Measurements from ENCODE around the gene AGRN.
"Not testable (repeated sequence)": the region's sequence is repeated elsewhere in the genome, so short reads cannot be mapped to it uniquely, and the experiment has no call there.

AGRN gene

GRCh38 chr1:999725-1000356 is 20.1 kb upstream of the AGRN start, which contains the start of gene HES4:
Gene HES4, minus strand, starts transcription at chr1:1000097. Its CDS starts 124 bp downstream, at chr1:999973.
- in situ Hi-C loops (cut with MboI; ENCODE audit: low sequenced_read_pairs): no loop called here

- in situ Hi-C loops (cut with MboI; ENCODE audit: low sequenced_read_pairs): no loop called here
These were observed 19.4 kb upstream of the AGRN start for GRCh38 chr1:1000357-1001056.

- in situ Hi-C loops (cut with MboI; ENCODE audit: low sequenced_read_pairs): no loop called here
These were observed 18.7 kb upstream of the AGRN start for GRCh38 chr1:1001057-1001783.

- in situ Hi-C loops (cut with MboI; ENCODE audit: low sequenced_read_pairs): no loop called here
These were observed 16.1 kb upstream of the AGRN start for GRCh38 chr1:1003618-1004419.

GRCh38 chr1:1004420-1004779 is 15.5 kb upstream of the AGRN start:
- in situ Hi-C loops (cut with MboI; ENCODE audit: low sequenced_read_pairs): no loop called here

- in situ Hi-C loops (cut with MboI; ENCODE audit: low sequenced_read_pairs): no loop called here
These were observed 14.9 kb upstream of the AGRN start for GRCh38 chr1:1004780-1005697.

GRCh38 chr1:1005774-1006304 is 14.1 kb upstream of the AGRN start:
- in situ Hi-C loops (cut with MboI; ENCODE audit: low sequenced_read_pairs): no loop called here

GRCh38 chr1:1006305-1007159 is 13.4 kb upstream of the AGRN start:
- in situ Hi-C loops (cut with MboI; ENCODE audit: low sequenced_read_pairs): no loop called here

GRCh38 chr1:1010131-1010530 is 9.8 kb upstream of the AGRN start:
- in situ Hi-C loops (cut with MboI; ENCODE audit: low sequenced_read_pairs): not testable (repeated sequence)

- in situ Hi-C loops (cut with MboI; ENCODE audit: low sequenced_read_pairs): no loop called here
These were observed 8.4 kb upstream of the AGRN start for GRCh38 chr1:1011396-1011949.

GRCh38 chr1:1012736-1013104 is 7.2 kb upstream of the AGRN start:
- in situ Hi-C loops (cut with MboI; ENCODE audit: low sequenced_read_pairs): not testable (repeated sequence)

GRCh38 chr1:1013105-1013921 is 6.6 kb upstream of the AGRN start, which contains the start of gene ISG15:
Gene ISG15, plus strand, starts transcription at chr1:1013497. Its CDS starts 77 bp downstream, at chr1:1013574.
- in situ Hi-C loops (cut with MboI; ENCODE audit: low sequenced_read_pairs): no loop called here

- in situ Hi-C loops (cut with MboI; ENCODE audit: low sequenced_read_pairs): no loop called here
These were observed 5.8 kb upstream of the AGRN start for GRCh38 chr1:1013922-1014648.

GRCh38 chr1:1014799-1015681 is 4.9 kb upstream of the AGRN start:
- in situ Hi-C loops (cut with MboI; ENCODE audit: low sequenced_read_pairs): no loop called here

GRCh38 chr1:1017397-1018320 is 2.3 kb upstream of the AGRN start:
- in situ Hi-C loops (cut with MboI; ENCODE audit: low sequenced_read_pairs): not testable (repeated sequence)

All from HL-60/S4 (cell line).